ENCODE measurements around the gene CUEDC2.

- TF ChIP-seq CTCF (IDR thresholded peaks at IDR 0.05) (no peak), ZFX (IDR thresholded peaks at IDR 0.05; ENCODE audit: borderline replicate concordance) (no peak)
These were observed 20.4 kb upstream of the CUEDC2 start for GRCh38 chr10:102452672-102453340.

Data from 22Rv1 (cell line).